ENCODE data around the gene ARAP3.
A peak's percentile ranks its signal among the peaks of the same experiment; 100 is the strongest.

Gene ARAP3

DNA sequence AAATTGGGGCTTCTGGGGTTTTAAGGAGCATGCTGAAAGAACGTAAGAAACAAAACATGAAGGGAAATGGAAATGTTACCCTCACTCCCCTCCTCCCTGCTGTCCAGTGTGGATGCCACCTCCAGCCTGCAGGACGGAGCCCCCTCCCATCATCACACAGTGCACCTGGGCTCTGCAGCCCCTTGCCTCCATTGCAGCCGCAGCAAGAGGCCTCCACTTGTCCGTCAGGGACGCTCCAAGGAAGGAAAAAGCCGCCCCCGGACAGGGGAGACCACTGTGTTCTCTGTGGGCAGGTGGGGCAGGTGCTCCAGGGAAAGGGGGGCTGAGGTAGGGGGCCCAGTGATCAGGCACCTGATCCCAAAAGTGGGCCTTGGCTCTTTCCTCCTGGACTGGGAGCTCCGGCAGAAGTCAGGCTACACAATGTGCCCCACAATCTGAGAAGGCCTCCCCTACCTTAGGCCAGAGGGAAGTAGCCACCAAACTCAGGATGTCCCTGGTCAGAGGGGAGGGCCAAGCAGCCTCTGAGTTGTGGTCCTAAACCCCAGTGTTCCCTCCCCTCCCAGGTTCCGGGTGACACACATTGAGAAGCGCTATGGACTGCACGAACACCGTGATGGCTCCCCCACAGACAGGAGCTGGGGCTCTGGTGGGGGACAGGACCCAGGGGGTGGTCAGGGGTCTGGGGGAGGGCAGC is 42.5 kb downstream of the ARAP3 start:
- DNase-seq = no peak

DNA sequence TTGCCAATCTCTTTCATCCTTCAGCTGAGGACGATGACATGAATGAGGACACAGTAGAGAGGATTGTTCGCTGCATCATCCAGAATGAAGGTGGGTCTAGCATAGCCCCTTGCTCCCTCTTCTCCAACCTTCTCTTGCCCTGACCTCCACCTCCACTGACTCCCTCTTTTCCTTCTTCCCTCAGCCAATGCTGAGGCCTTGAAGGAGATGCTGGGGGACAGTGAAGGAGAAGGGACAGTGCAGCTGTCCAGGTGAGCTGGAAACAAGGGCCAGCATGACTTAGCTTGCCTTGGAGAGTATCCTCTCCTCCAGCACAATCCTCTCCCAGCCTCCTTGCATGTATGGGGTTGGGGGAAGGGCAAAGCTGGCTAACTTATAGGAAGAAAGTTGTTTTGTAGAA is 43.3 kb downstream of the ARAP3 start:
- DNase-seq = no peak

DNA sequence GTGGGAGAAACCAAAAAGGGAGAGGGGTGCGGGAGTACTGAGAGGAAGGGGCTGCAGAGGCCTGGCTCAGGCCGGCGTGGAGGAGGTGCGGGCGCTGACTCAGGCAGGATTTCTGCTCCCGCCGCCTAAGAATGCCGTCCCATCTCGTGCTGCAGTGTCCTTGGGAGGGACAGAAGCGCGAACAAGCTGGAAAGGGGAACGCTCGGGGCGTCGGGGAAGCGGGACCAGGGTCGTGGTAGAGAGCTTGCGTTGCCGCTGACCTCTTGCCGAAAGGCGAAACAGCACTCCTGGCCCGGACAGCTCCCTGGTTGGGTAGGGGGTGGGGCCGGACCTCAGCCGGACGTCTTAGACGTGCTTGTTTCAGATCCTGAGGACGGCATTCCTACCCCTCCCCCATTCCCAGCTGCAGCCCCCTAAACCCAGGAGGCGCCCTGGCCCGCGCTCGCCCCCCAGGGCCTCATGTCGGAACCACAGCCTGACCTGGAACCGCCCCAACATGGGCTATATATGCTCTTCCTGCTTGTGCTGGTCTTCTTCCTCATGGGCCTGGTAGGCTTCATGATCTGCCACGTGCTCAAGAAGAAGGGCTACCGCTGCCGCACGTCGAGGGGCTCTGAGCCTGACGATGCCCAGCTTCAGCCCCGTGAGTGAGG is 44.1 kb downstream of the ARAP3 start:
- DNase-seq = no peak

DNA sequence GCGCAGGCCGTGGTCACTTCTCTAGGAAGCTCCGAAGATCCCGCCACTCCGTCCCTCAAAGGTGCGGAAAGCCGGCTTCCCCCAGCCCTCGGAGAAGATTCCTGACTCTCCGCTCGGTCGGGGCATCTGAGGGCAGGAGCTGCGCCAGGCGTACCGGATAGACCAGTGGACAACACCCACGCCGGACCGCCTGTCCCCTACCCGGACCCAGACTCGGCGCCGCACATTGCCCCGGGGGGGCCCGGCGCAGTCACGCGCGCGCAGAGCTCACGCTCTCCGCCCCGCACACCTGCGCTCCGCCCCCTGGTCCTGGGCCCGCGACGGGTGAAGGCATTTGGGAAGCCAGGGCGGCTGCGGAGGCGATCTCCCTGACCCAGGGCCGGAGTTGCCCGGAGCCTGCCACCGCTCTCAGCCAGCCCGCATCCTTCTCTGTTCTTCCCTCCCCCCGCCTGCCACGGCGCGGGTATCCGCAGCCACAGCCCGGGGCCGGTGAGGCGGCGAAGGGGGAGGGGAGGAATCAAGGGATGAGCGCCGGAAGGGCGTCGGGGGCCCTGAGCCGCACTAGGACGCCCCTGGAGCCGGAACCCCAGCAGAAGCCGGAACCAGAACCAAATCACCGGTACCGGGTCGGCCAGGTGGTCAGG is 44.8 kb downstream of the ARAP3 start:
- DNase-seq = no peak

DNA sequence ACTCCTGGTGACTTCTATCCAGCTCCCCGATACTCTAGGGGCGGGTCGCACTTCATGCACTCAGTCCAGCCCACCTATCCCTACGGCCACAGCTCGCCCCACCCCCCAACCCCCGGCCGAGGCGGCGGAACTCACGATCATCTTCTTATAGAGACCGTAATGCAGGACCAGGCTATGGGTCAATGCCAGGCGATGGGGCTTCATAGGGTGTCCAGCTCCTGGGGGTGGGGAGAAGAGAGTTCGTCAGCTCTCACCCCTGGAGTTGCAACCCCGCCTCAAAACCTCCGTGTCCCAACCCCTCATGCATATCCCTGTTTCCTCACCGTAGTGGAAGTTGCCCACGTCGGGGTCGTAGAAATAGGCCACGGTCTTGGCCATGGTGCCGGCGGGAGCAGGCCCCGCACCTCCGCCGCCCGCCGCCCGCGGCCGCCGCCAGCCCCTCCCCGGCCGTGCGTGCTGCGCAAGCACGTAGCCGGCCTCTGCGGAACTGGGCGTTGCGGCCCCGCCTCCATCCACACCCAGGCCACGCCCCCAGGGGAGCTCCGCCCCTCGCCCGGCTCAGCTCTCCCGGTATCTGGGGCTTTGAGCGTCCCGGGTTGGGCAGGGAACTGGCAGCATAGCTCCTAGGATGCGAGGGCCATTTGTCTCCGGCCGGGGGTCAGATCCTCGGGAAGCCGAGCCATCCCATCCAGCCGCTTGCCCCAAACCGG is 45.5 kb downstream of the ARAP3 start, which contains the start of the genes HDAC3 and RELL2:
TSS of gene HDAC3 (minus strand) at position 437 of the 710 bp plus-strand sequence. CDS start at position 378, 59 bp downstream.
TSS of gene RELL2 (plus strand) at position 585 of the 710 bp plus-strand sequence. CDS start 1,229 bp downstream, outside the sequence.
- DNase-seq = peak; percentile 40

DNA sequence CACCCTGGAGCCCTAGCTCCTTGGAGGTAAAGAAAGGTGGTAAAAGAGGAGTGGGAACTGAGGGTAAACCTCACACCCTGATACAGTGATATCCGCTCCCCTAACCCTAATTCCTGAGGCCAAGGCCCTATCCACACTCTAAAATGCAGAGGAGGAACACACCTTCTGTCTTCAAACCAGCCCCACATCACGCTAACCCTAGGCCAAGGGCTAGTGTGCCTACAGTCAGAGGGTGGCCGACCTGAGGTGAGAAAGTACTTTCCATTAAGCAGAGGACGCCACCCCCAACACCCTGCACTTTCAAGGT is 46.0 kb downstream of the ARAP3 start:
- no peak for DNase-seq

DNA sequence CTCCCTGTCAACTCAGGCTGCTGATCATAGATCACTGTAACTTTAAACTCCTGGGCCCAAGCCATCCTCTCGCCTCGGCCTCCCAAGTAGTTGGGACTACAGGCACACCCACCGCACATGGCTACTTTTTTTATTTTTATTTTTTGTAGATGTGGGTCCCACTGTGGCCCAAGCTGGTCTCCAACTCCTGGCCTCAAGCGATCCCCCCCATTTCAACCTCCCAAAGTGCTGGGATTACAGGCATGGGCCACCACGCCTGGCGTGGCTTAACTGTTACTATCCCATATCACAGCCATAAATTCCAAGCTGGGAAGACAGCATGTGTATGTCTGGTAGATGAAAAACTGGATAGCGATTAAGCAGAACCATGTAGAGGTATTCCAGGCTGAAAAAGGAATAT is 46.4 kb downstream of the ARAP3 start:
- DNase-seq = no peak

DNA sequence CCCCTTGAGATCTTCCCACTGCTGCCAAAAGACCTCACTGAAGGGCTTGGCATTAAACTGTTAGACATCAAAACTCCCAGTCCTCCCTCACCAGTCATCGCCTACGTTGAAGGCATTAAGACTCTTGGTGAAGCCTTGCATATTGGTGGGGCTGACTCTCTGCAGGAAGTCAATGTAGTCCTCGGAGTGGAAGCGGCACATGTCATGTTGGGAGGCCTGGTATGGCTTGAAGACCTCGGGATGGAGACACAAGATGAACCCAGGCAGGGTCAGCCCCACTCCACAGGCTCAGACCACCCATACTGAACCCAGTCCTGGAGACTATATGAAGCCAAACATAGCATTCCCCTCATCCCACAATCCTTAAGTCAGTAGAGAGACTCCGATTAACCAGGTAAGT is 47.3 kb downstream of the ARAP3 start:
- no peak for DNase-seq

DNA sequence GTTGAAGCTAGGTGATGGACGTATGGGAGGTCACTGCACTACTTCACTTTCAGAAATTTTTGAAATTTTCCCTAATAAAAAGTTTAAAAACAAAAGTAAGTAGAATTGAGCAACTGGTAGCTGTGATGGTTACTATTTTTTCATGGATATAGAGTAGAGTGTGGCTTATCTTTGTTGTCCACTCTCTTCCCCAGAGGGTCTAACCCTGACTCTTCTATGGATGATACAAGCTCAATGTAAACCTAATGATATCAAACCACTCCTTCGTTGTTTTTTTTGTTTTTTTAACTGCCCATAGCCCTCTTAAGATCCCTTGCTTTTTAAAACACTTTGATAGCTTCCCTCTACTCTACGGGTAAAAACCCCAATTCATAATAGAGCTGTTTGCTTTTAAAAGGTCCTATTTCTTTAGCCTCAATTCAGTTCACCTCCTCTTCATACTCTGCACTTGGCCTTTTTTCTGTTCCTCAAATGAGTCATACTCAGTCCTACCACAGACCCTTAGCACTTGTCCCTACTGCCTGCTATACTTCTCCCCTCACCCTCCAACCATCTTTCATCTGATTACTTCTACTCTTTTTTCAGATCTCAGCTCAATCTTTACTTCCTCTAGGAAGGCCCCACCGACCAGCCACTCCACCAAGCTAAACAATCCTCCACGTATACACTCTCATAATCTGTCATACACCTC is 48.0 kb downstream of the ARAP3 start:
- DNase-seq = no peak

DNA sequence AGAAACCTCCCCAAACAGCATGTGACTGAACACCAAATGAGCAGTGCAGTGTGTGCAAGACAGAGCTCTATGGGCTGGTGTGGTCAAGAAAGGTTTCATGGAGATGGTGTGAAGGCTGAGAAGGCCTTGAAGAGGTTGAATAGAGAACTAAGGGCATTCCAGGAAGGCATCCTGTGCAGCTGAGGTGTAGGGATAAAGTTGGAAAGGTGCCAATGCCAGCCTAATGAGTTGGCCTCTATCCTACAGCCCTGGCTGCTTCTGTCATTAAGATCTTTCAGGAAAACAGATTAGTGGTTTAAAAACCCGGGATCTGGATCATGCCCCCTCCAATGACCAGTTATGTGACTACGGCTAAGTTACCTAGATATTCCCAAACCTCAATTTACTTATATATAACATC is 49.4 kb downstream of the ARAP3 start:
- no peak for DNase-seq

DNA sequence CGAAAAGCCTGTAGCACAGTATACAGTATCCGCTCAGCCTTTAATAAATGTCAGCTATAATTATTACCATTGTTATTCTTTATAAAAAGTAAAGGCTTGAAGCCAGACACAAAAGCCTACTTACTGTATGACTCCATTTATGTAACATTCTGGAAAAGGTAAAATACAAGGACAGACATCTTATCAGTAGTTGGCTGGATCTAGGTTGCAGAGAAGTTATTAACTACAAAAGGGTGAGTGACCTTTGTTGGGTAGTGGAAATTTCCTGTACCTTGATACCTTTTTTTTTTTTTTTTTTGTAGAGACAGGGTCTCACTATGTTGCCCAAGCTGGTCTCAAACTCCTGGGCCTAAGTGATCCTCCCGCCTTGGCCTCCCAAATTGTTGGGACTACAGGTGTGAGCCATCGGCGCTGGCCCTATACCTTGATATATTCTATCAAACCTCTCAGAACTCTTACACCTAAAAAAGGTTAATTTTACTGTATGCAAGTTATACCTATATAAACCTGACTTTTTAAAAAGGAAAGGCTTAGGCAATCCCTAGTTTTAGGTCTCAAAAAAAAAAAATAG is 51.4 kb downstream of the ARAP3 start:
- no peak for DNase-seq

DNA sequence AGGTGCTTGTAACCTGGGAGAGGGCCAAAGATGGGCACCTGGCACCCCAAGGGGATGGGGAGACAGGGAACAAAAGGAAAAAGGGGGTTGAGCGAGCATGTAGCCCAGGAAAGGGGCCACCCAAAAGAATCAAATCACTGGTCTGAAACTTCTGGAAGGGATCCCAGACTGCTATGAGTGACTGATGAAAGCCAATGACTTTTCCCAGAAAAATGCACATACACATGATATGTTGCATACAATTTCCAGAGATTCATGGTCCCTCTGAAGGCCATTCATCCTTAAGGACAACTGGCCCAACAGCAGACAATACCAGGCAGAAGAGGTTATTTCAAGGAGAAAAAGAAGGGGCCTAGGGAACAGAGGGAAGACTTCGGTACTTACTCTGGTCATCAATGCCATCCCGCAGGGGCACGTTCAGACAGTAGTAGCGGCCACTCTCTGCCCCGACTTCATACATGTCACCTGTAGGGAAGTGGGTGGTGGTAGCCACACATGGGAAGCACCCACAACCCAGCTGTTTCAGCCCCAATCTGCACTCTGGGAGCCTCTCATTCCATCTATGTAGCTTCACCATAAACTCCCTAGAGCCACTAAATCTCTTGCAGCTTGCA is 53.7 kb downstream of the ARAP3 start:
- no peak for DNase-seq

DNA sequence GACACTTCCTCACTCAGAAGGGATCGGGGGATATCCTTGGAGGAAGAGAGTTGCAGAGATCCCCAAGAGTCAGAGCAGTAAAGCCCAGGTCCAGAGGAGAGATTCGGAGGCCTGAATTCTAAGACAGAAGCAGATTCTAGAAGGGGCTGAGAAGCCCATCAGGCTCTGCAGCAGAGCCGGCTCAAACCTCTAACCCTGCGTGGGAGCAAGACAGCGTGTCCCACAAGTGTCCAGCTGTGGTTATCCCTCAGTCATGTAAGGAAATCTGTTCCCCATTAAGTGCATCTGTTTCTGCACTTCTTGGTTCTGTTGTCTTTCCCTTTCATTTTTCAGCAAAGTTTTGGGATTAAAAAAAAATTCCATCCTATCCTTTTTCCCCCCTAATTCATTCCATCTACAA is 58.4 kb downstream of the ARAP3 start:
- DNase-seq = no peak

DNA sequence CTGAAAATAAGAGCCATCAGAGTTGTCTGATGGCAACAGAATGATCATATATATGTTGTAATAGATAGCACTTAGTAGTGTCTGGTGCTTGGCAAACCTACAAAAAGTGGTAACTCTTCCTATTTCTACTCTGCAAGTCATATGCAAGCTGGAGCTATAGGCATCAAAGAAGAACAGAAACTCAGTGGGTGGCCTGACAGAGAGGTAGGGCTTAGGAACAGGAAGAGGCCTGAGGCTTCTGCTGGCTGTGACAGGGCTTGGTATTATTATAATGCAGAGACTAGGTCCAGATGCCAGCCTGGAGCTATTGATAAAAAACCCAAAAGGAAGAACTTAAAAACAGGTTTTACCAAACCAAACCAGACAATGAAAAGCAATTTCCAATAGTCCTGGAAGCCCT is 58.8 kb downstream of the ARAP3 start:
- DNase-seq = no peak

DNA sequence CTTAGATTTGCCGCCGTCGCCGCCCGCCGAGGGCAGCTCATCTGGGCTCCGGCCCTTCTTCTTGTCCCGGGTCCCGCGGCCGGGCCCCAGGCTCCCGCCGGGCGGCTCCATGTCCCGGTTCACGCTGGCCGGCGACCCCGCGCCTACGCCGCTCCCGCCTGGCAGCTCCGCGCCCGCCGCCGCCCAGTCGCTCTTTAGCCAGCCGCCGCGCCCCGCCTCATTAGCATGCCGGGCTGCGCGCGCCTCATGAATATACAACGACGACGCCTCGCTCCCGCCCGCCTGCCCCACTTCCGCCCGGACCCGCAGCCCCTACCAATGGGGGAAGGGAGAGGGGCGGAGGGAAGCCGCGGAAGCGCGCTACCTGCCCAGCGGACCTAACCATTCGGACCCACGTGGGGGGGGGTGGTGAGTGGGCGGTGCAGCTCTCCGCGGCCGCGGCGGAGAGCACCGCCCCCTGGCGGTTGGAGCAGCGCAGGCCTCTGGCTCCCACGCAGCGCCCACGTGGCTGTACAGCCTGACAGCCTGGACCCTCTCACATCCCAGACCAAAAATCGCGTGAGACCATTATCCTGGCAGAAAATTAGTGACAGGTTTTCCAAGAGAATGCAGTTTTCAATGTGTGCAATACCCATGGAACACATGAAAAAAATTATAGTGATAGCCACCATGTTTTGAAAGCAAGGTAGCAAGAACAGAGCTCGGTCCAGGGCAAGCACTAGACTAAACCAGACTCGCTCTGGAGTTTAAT is 63.1 kb downstream of the ARAP3 start, which contains the start of gene DIAPH1:
TSS of gene DIAPH1 (minus strand) at position 197 of the 751 bp plus-strand sequence. CDS start at position 111, 86 bp downstream.
- DNase-seq = peak; percentile 79

DNA sequence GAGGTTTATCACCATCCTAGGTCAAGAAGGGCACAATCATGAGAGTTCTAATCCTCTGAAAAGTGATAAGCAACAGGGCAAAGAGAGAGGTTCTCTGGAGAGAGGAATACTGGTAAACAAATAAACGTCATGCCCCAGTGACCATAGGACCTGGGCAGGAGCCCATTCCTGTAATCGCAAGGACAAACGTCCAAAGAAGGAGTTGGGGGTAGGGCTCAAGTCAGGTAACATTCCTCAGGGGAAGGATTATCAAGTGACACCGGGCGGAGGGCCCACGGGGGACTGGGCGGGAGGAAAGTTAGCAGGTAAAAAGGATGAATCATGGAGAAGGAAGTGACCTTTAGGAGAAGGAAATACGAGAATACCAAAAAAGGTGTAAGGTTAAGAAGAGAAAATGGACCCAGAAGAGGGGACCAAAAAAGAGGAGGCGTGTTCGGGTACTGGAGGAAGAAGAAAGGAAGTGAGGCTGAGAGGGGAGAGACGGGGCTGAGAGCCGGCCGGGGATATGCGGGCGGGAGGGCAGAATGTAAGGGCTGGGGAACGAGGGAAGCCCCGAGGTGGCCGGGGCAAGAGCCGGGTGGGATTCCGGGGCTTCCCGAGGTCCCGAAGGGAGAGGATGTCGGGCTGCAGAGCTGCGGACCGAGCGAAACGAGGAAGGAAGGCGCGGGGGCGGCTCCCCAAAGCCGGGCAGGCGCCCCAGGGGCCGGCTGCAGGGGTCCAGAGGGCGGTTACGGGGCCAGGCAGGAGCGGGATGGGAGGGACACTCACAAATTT is 63.8 kb downstream of the ARAP3 start:
- DNase-seq = peak; percentile 7

DNA sequence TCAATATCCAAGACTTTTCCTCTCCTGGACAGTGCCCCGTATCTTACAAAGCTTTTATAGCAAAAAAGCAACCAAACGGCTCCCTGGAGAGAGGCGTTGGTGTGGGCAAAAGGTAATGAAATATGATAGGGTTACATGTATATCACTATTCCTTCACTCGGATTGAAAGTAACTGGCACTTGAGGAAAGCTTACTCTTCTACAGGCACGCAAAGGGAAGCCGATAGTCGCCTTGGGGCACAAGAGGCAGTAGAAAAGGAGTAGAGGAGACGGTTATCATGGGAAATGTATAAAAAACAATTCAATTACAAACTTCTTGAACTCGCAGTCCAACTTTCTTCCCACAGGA is 64.4 kb downstream of the ARAP3 start:
- DNase-seq = no peak

DNA sequence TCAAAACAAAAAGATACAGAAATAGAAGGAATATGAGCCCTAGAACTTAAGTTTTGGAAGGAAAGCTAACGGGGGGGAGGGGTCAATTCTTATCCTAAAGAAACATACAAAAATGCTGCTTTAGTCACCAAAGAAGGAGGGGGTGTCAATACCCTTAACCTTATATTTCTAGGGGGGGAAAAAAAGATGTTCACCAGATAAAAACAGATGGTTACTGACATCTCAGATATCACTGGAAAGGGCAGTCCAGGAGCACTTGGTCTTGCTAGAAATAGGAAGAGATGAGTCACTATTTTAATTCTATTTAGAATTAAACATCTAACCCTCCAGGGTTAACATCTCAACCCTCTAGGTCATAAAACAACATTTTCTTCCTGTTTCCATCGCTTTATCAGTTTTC is 64.9 kb downstream of the ARAP3 start:
- DNase-seq = no peak

DNA sequence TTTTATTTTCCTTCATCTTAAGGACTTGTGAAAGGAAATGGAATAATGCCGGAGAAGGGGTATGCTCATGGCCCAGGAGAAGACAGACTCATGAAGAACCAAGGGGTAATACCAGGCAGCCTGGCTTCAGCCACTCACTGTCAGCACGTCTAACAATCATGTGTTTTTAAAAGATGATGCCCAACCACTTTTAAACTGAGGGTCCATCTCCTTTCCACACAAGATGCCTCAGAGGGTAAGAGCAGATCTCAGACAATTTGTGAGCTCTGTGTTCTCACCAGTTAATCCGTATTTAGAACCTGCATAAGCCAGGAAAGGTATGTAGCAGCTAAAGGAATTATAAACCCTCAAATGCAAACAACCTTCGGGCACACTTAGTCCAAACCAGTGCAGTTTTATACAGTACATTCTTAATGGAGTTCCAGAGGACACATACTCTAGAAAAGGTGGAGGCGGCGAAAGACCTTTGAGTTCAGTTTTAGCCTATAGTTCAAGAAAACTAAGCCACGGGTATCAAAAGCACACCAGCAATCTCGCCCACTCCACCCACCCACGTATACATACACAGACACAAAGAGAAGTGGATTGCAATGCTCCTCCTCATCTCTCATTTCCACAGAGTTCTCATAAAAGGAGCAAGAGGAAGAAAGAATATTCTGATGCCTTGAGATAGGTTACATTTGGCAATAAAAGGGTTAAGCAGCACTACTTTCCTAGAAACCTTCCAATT is 65.9 kb downstream of the ARAP3 start:
- no peak for DNase-seq

DNA sequence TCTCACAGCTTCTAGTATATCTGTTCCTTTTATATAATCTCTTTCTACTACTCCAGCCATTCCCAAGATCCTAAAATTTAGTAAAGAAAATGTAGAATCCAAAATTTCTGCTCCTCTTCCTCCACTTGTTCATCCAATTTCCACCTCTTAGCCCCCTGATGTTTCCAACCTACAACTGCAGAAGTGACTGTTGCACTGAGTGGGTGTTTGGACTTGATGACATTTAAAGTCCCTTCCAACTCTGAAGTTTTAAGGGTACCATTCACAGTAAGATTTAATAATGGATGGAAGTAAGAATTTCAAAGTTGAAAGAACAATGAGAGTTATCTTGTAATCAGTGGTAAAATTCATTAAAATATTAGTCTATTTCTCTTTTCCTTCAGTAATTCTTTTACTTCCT is 68.7 kb downstream of the ARAP3 start:
- DNase-seq = no peak

Data from NCI-H1436 treated with DMSO at 0.1 percent for 48 hours (cell line).